HCT116 (cell line): ENCODE results near the gene NFX1. TPM values are rescaled to one million over a fixed set of nuclear protein-coding genes. Genes with fewer than 3 reads are reported as not detected.

Source experiments
- ATAC-seq: fragments of 200-7000 bp; cut with Tn5 transposase; 2 replicates; pipeline ENCODE4 v1.9.1; 2020; ENCODE audit warnings: mild to moderate bottlenecking, moderate library complexity
- BruUV-seq: library from RNA; stranded (reverse); fragments of 400-500 nt; replicated peaks from 2 replicates; lab custom pipeline; 2021; lab: Mats Ljungman, UMichigan
- CTCF ChIA-PET: fragments of 300-600 bp; sonication (Branson Sonifier 250); formaldehyde crosslinking; loops from one replicate; lab custom pipeline; 2021; ENCODE audit warnings: antibody characterized with exemption; lab: Charles Lee
- POLR2A ChIA-PET: fragments of 300-600, 350-600 bp; sonication (Branson Sonifier 250); formaldehyde crosslinking; loops from one replicate; lab custom pipeline; 2021; ENCODE audit warnings: antibody characterized with exemption; lab: Charles Lee
- RAD21 ChIA-PET, 2 experiments: fragments of 300-600 bp; sonication (Branson Sonifier 250); formaldehyde crosslinking; loops; one replicate each; lab custom pipeline; 2023; ENCODE audit warnings: low total read pairs in 2 of 2; ENCODE audit not compliant: uncharacterized antibody in 2 of 2, unreplicated experiment in 2 of 2, low non-redundant PET in 1 of 2; lab: Charles Lee
- DNase-seq: peaks from one replicate; pipeline ENCODE4 v3.0.0-alpha.2; 2010; ENCODE audit warnings: low read depth, low spot score
- H2AFZ ChIP-seq: fragments of 200-600 bp; shearing (Covaris generic), sonication (generic); 2 replicates; pipeline ENCODE4 v1.6.1; 2017; ENCODE audit warnings: low read depth, mixed run types, mixed read lengths, antibody characterized with exemption, low read length; ENCODE audit not compliant: poor library complexity, severe bottlenecking
- H3K27ac ChIP-seq: 2 replicates; pipeline ENCODE4 v1.5.1; 2012; ENCODE audit warnings: low read depth, low read length
- H3K27me3 ChIP-seq: fragments of 200-600 bp; sonication (generic); 2 replicates; pipeline ENCODE4 v1.6.1; 2016; ENCODE audit warnings: mixed run types, low read length, mixed read lengths; ENCODE audit not compliant: insufficient read depth
- H3K36me3 ChIP-seq, 2 experiments: fragments of 200-500 bp in 1 of 2; fragments of 200-600 bp in 1 of 2; sonication (Bioruptor generic) in 1 of 2; sonication (generic) in 1 of 2; 2 replicates each; pipeline versions ENCODE4 v1.5.1 to v1.6.1; 2014 to 2016; ENCODE audit warnings: low read length in 2 of 2, inconsistent platforms in 1 of 2, mixed read lengths in 1 of 2, mixed run types in 1 of 2; ENCODE audit not compliant: insufficient read depth in 2 of 2, control insufficient read depth in 1 of 2
- H3K4me1 ChIP-seq, 2 experiments: fragments of 200-600 bp in 1 of 2; sonication (generic) in 1 of 2; 2 replicates each; pipeline versions ENCODE4 v1.5.1 to v1.6.1; 2012 to 2017; ENCODE audit warnings: low read length in 2 of 2, inconsistent platforms in 1 of 2, mild to moderate bottlenecking in 1 of 2, mixed read lengths in 1 of 2, mixed run types in 1 of 2, moderate library complexity in 1 of 2; ENCODE audit not compliant: insufficient read depth in 2 of 2, control insufficient read depth in 1 of 2
- H3K4me2 ChIP-seq: fragments of 200-600 bp; sonication (generic); 2 replicates; pipeline ENCODE4 v1.6.1; 2017; ENCODE audit warnings: mixed run types, low read length, mixed read lengths
- H3K4me3 ChIP-seq, 2 experiments: fragments of 200-600 bp in 1 of 2; sonication (generic) in 1 of 2; replicated peaks in 1 of 2; 2 replicates each; pipeline ENCODE4 v1.5.1; 2011 to 2016; ENCODE audit warnings: low read length in 2 of 2, control low read depth in 1 of 2, low read depth in 1 of 2, mild to moderate bottlenecking in 1 of 2, mixed read lengths in 1 of 2, mixed run types in 1 of 2
- H3K79me2 ChIP-seq: fragments of 200-600 bp; sonication (generic); 2 replicates; pipeline ENCODE4 v1.6.1; 2017; ENCODE audit warnings: mild to moderate bottlenecking, mixed run types, low read length, moderate library complexity, mixed read lengths; ENCODE audit not compliant: insufficient read depth
- H3K9ac ChIP-seq: fragments of 200-600 bp; sonication (generic); 2 replicates; pipeline ENCODE4 v1.6.1; 2016; ENCODE audit warnings: low read length, mixed read lengths
- H3K9me2 ChIP-seq: fragments of 200-600 bp; sonication (generic), shearing (Covaris generic); 2 replicates; pipeline ENCODE4 v1.6.1; 2017; ENCODE audit warnings: mixed run types, mild to moderate bottlenecking, moderate library complexity; ENCODE audit not compliant: insufficient read depth
- H3K9me3 ChIP-seq, 2 experiments: fragments of 200-500 bp in 1 of 2; fragments of 200-600 bp in 1 of 2; sonication (Bioruptor generic) in 1 of 2; sonication (generic) in 1 of 2; 2 replicates each; pipeline ENCODE4 v1.6.1; 2014 to 2017; ENCODE audit warnings: low read length in 2 of 2, mixed read lengths in 2 of 2, inconsistent platforms in 1 of 2, low read depth in 1 of 2, mild to moderate bottlenecking in 1 of 2, mixed run types in 1 of 2, moderate library complexity in 1 of 2; ENCODE audit not compliant: control insufficient read depth in 1 of 2, insufficient read depth in 1 of 2
- H4K20me1 ChIP-seq: fragments of 200-600 bp; sonication (generic), shearing (Covaris generic); 2 replicates; pipeline ENCODE4 v1.6.1; 2017; ENCODE audit warnings: mixed run types, mild to moderate bottlenecking, moderate library complexity; ENCODE audit not compliant: insufficient read depth
- CBX3 ChIP-seq: IDR thresholded peaks from 2 replicates; pipeline ENCODE4 v1.6.1; 2012; ENCODE audit warnings: low read depth
- CEBPB ChIP-seq: IDR thresholded peaks from 2 replicates; pipeline ENCODE4 v1.6.1; 2012; ENCODE audit warnings: low read depth
- EGR1 ChIP-seq: IDR thresholded peaks from 2 replicates; pipeline ENCODE4 v1.6.1; 2012; ENCODE audit warnings: low read depth
- ELF1 ChIP-seq: IDR thresholded peaks from 2 replicates; pipeline ENCODE4 v1.6.1; 2012; ENCODE audit warnings: low read depth, borderline replicate concordance
- EZH2phosphoT487 ChIP-seq: fragments of 200-600 bp; IDR thresholded peaks from 2 replicates; pipeline ENCODE4 v1.6.1; 2018; ENCODE audit warnings: antibody characterized with exemption, borderline replicate concordance
- JUND ChIP-seq: IDR thresholded peaks from 2 replicates; pipeline ENCODE4 v1.6.1; 2012
- POLR2AphosphoS5 ChIP-seq: IDR thresholded peaks from 2 replicates; pipeline ENCODE4 v1.6.1; 2011; ENCODE audit warnings: mild to moderate bottlenecking, low read depth, low read length, moderate library complexity
- TCF7L2 ChIP-seq: IDR thresholded peaks from 2 replicates; pipeline ENCODE4 v1.7.0; 2011; ENCODE audit warnings: borderline replicate concordance, inconsistent platforms; ENCODE audit not compliant: insufficient read depth, insufficient read length; ENCODE audit errors: extremely low read depth
- YY1 ChIP-seq: IDR thresholded peaks from 2 replicates; pipeline ENCODE4 v1.6.1; 2011; ENCODE audit warnings: low read length, low read depth, moderate library complexity, mild to moderate bottlenecking; ENCODE audit not compliant: insufficient replicate concordance; ENCODE audit errors: extremely low read depth
- intact Hi-C: fragments of 100-400 bp; cut with micrococcal nuclease; formaldehyde crosslinking; loops from 2 replicates; pipeline ENCODE4 v1.10.0; 2022
- total RNA-seq: library from RNA; stranded (reverse); gene quantifications from one replicate; pipeline ENCODE4 v1.2.1, GENCODE V29; 2021; ENCODE audit not compliant: unreplicated experiment
- TF ChIP-seq, protein P1 (sequence below): IDR thresholded peaks from 2 replicates; pipeline ENCODE4 v1.6.1; 2012
- TF ChIP-seq, protein P2 (sequence below): IDR thresholded peaks from 2 replicates; pipeline ENCODE4 v1.6.1; 2012

NFX1 gene
- total RNA-seq, 1 experiment from 2014 or later, result 31.7 TPM

DNA sequence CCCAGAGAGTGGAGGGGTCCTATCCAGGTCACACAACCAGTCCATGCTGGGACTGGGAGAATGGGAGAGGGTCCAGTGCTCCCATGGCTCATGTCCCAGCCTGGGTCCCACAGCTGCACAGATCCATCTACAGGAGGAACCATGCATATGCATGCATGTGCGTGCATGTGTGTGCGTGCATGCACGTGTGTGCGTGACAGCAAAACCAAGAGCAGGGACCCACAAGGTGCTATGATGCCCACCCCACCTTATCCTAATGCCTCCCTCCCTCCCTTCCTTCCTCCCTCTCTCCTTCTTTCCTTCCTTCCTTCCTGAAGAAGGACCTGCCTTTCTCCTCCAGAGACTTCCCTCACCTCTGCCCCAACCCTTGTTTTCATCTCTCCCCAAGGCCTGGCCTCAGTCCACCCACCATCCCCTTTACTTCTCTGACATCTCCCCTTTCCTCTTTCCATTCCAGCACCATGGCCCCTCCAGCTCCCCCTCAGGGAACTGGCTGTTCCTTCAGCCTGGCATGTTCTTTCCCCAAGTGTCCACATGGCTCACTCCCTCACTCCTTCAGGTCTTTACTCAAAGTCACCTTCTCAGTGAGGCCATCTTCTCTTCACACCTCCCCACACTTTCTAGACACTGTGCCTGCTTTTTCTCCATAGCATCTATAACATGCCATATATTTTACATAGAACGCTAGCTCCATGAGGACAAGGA lies 90.2 kb downstream of the NFX1 start:
- ChIA-PET RAD21 (no interaction called here), CTCF (interaction anchor here (1.4 to 2.2 kb wide), 3 partner anchors 35 to 86 kb away, joined by 3 to 5 read pairs (median 4); no protein-coding TSS in a partner anchor), POLR2A (no interaction called here)
- H3K4me1 ChIP-seq, result peaks cover 14 to 20% of the 10 kb centered on the region in 2 experiments
- H4K20me1 ChIP-seq, result no peaks in the 10 kb centered on the region
- H3K4me2 ChIP-seq, result no peak overlapping the region
- no peaks in the 10 kb centered on the region for H3K9me3 ChIP-seq
- no peak overlapping the region for H3K27ac ChIP-seq
- DNase-seq (no peak), ATAC-seq (peak; percentile 38)
- intact Hi-C loops, result no loop called here
- H3K9ac ChIP-seq, result no peak overlapping the region
- H3K27me3 ChIP-seq, result no peaks in the 10 kb centered on the region
- no peaks in the 10 kb centered on the region for H3K36me3 ChIP-seq
- BruUV-seq, result no TSS peak
- H3K4me3 ChIP-seq, result no peak overlapping the region
- no peaks in the 10 kb centered on the region for H3K79me2 ChIP-seq
- H2AFZ ChIP-seq, result no peak overlapping the region
- no peaks in the 10 kb centered on the region for H3K9me2 ChIP-seq
- TF ChIP-seq EGR1, result no peak
- TF ChIP-seq JUND, result no peak
- no peak for TF ChIP-seq YY1
- no peak for TF ChIP-seq EZH2phosphoT487
- TF ChIP-seq, protein P1, sequence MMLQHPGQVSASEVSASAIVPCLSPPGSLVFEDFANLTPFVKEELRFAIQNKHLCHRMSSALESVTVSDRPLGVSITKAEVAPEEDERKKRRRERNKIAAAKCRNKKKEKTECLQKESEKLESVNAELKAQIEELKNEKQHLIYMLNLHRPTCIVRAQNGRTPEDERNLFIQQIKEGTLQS, result no peak
- no peak for TF ChIP-seq POLR2AphosphoS5
- TF ChIP-seq CBX3, result no peak
- TF ChIP-seq, protein P2, sequence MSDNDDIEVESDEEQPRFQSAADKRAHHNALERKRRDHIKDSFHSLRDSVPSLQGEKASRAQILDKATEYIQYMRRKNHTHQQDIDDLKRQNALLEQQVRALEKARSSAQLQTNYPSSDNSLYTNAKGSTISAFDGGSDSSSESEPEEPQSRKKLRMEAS, result no peak
- TF ChIP-seq ELF1, result no peak
- TF ChIP-seq TCF7L2, result no peak
- no peak for TF ChIP-seq CEBPB
